GM18951 (cell line): ENCODE measurements around the gene SPEN.

Experiments used
- POLR2A ChIP-seq: IDR thresholded peaks from 4 replicates; pipeline ENCODE4 v1.6.1; 2011; ENCODE audit warnings: mild to moderate bottlenecking; ENCODE audit not compliant: insufficient read length, insufficient read depth; ENCODE audit errors: extremely low read depth
- in situ Hi-C: fragments of 300-500 bp; cut with MboI; formaldehyde crosslinking; loops from one replicate; pipeline ENCODE4 v1.12.0; 2022; ENCODE audit warnings: low sequenced_read_pairs, mixed read lengths, inconsistent platforms; ENCODE audit not compliant: unreplicated experiment

Gene SPEN

GRCh38 chr1:15942661-15943327, 95.3 kb downstream of the SPEN start:
- in situ Hi-C loops = no loop called here
- TF ChIP-seq POLR2A = no peak

- in situ Hi-C loops = no loop called here
- TF ChIP-seq POLR2A = no peak
Measured at GRCh38 chr1:15943328-15943991, 96.0 kb downstream of the SPEN start.

GRCh38 chr1:15943992-15944307, 96.4 kb downstream of the SPEN start:
- in situ Hi-C loops = no loop called here
- no peak for TF ChIP-seq POLR2A

GRCh38 chr1:15944308-15945010, 97.0 kb downstream of the SPEN start:
- in situ Hi-C loops = no loop called here
- TF ChIP-seq POLR2A = no peak

GRCh38 chr1:15945011-15945831, 97.7 kb downstream of the SPEN start:
- no peak for TF ChIP-seq POLR2A
- in situ Hi-C loops = no loop called here

GRCh38 chr1:15945832-15946448, 98.4 kb downstream of the SPEN start:
- in situ Hi-C loops = no loop called here
- no peak for TF ChIP-seq POLR2A

- in situ Hi-C loops = no loop called here
- no peak for TF ChIP-seq POLR2A
Measured at GRCh38 chr1:15946571-15947381, 99.3 kb downstream of the SPEN start.

- in situ Hi-C loops = no loop called here
- TF ChIP-seq POLR2A = no peak
Measured at GRCh38 chr1:15947382-15948090, 100.0 kb downstream of the SPEN start.

- in situ Hi-C loops = no loop called here
- TF ChIP-seq POLR2A = no peak
Measured at GRCh38 chr1:15948091-15948591, 100.6 kb downstream of the SPEN start.

- in situ Hi-C loops = no loop called here
Measured at GRCh38 chr1:15948595-15949452, 101.3 kb downstream of the SPEN start.

More at GRCh38 chr1:15948595-15949452, 101.3 kb downstream of the SPEN start:
- TF ChIP-seq POLR2A = no peak
